GM19395 (cell line): Measurements from ENCODE around the gene SRGAP1.

Experiments used
- ATAC-seq: cut with Tn5 transposase; IDR thresholded peaks from one replicate; pipeline ENCODE4 v1.9.1; 2021; ENCODE audit warnings: mild to moderate bottlenecking, moderate library complexity; ENCODE audit not compliant: unreplicated experiment

Gene SRGAP1

GRCh38 chr12:63931703-63932102, 87.2 kb downstream of the SRGAP1 start:
- ATAC-seq, result no peak

- no peak for ATAC-seq
Observed at GRCh38 chr12:63934936-63935335, 90.4 kb downstream of the SRGAP1 start.

- no peak for ATAC-seq
Observed at GRCh38 chr12:63935361-63935760, 90.9 kb downstream of the SRGAP1 start.

- no peak for ATAC-seq
Observed at GRCh38 chr12:63937378-63938316, 93.1 kb downstream of the SRGAP1 start.

GRCh38 chr12:63940310-63941005, 96.0 kb downstream of the SRGAP1 start:
- ATAC-seq, result no peak

- ATAC-seq, result no peak
Observed at GRCh38 chr12:63941166-63941800, 96.8 kb downstream of the SRGAP1 start.

- ATAC-seq, result no peak
Observed at GRCh38 chr12:63941879-63942278, 97.4 kb downstream of the SRGAP1 start.

GRCh38 chr12:63942464-63943241, 98.2 kb downstream of the SRGAP1 start:
- no peak for ATAC-seq

GRCh38 chr12:63944034-63944579, 99.6 kb downstream of the SRGAP1 start:
- no peak for ATAC-seq

- no peak for ATAC-seq
Observed at GRCh38 chr12:63944586-63945228, 100.2 kb downstream of the SRGAP1 start.

- no peak for ATAC-seq
Observed at GRCh38 chr12:63945777-63946176, 101.3 kb downstream of the SRGAP1 start.

- ATAC-seq, result no peak
Observed at GRCh38 chr12:63948211-63948610, 103.7 kb downstream of the SRGAP1 start.

- no peak for ATAC-seq
Observed at GRCh38 chr12:63949902-63950301, 105.4 kb downstream of the SRGAP1 start.

- ATAC-seq, result no peak
Observed at GRCh38 chr12:63952995-63953394, 108.5 kb downstream of the SRGAP1 start.

GRCh38 chr12:63955831-63956666, 111.5 kb downstream of the SRGAP1 start:
- peak; percentile 63 for ATAC-seq

GRCh38 chr12:63957496-63957895, 113.0 kb downstream of the SRGAP1 start:
- ATAC-seq, result no peak

GRCh38 chr12:63958876-63959580, 114.5 kb downstream of the SRGAP1 start:
- ATAC-seq, result no peak

- ATAC-seq, result no peak
Observed at GRCh38 chr12:63961048-63961447, 116.5 kb downstream of the SRGAP1 start.
